Neutrophil (primary cell): ENCODE results near the gene CHIT1.
"Not testable (repeated sequence)": the region's sequence is repeated elsewhere in the genome, so short reads cannot be mapped to it uniquely, and the experiment has no call there.

Source experiments
- H3K27ac ChIP-seq: fragments of 200-600 bp; sonication (generic); 2 replicates; pipeline ENCODE4 v1.5.1; 2016; ENCODE audit warnings: mild to moderate bottlenecking, moderate library complexity
- H3K27me3 ChIP-seq: fragments of 200-600 bp; sonication (generic); 2 replicates; pipeline ENCODE4 v1.6.0; 2016; ENCODE audit warnings: mild to moderate bottlenecking
- H3K36me3 ChIP-seq: fragments of 200-600 bp; sonication (generic); 2 replicates; pipeline ENCODE4 v1.5.1; 2017
- H3K4me1 ChIP-seq, 2 experiments: fragments of 200-600 bp in 1 of 2; sonication (generic) in 1 of 2; 1 replicate in 1 of 2; 2 replicates in 1 of 2; pipeline versions ENCODE4 v1.5.1 to v1.6.1; 2013 to 2016; ENCODE audit warnings: low read depth in 1 of 2, low read length in 1 of 2, mild to moderate bottlenecking in 1 of 2, moderate library complexity in 1 of 2; ENCODE audit not compliant: control insufficient read depth in 1 of 2, insufficient read depth in 1 of 2
- H3K4me3 ChIP-seq, 2 experiments: fragments of 200-600 bp in 1 of 2; sonication (generic) in 1 of 2; 1 replicate in 1 of 2; 2 replicates in 1 of 2; pipeline ENCODE4 v1.5.1; 2013 to 2016; ENCODE audit warnings: low read depth in 1 of 2, low read length in 1 of 2, mild to moderate bottlenecking in 1 of 2, moderate library complexity in 1 of 2
- H3K9me3 ChIP-seq: fragments of 200-600 bp; sonication (generic); 2 replicates; pipeline ENCODE4 v1.5.1; 2016
- CTCF ChIP-seq: fragments of 200-600 bp; sonication (generic); IDR thresholded peaks from 2 replicates; pipeline ENCODE4 v1.5.1; 2016; ENCODE audit warnings: antibody characterized with exemption

The CHIT1 gene

GRCh38 chr1:203252678-203253077 lies 23.2 kb upstream of the CHIT1 start:
- H3K27me3 ChIP-seq = peaks cover 59% of the 10 kb centered on the region
- H3K4me1 ChIP-seq = no peaks in the 10 kb centered on the region
- no peaks in the 10 kb centered on the region for H3K36me3 ChIP-seq
- H3K27ac ChIP-seq = no peak overlapping the region
- TF ChIP-seq CTCF = no peak
- H3K9me3 ChIP-seq = no peaks in the 10 kb centered on the region
- H3K4me3 ChIP-seq = no peak overlapping the region

- H3K27ac ChIP-seq = no peak overlapping the region
- peaks cover 52% of the 10 kb centered on the region for H3K27me3 ChIP-seq
- H3K4me1 ChIP-seq = no peaks in the 10 kb centered on the region
- no peak overlapping the region for H3K4me3 ChIP-seq
- no peak for TF ChIP-seq CTCF
- no peaks in the 10 kb centered on the region for H3K9me3 ChIP-seq
- no peaks in the 10 kb centered on the region for H3K36me3 ChIP-seq
Measured at GRCh38 chr1:203251466-203251865, 22.0 kb upstream of the CHIT1 start.

- TF ChIP-seq CTCF = no peak
- Histone ChIP-seq H3K36me3 (no peaks in the 10 kb centered on the region), H3K9me3 (no peaks in the 10 kb centered on the region), H3K4me3 (no peak overlapping the region), H3K27ac (no peak overlapping the region), H3K27me3 (peaks cover 50% of the 10 kb centered on the region), H3K4me1 (no peaks in the 10 kb centered on the region)
Measured at GRCh38 chr1:203250911-203251310, 21.4 kb upstream of the CHIT1 start.

- no peaks in the 10 kb centered on the region for H3K9me3 ChIP-seq
- TF ChIP-seq CTCF = no peak
- H3K36me3 ChIP-seq = no peaks in the 10 kb centered on the region
- no peaks in the 10 kb centered on the region for H3K4me1 ChIP-seq
- peaks cover 22% of the 10 kb centered on the region for H3K27me3 ChIP-seq
- H3K4me3 ChIP-seq = no peak overlapping the region
- no peak overlapping the region for H3K27ac ChIP-seq
Measured at GRCh38 chr1:203244776-203245175, 15.3 kb upstream of the CHIT1 start.

- not testable (repeated sequence) for H3K4me1 ChIP-seq, H3K27ac ChIP-seq, H3K36me3 ChIP-seq, H3K9me3 ChIP-seq, H3K4me3 ChIP-seq
- H3K27me3 ChIP-seq = peaks cover 17% of the 10 kb centered on the region
Measured at GRCh38 chr1:203241708-203242107, 12.2 kb upstream of the CHIT1 start.

GRCh38 chr1:203239526-203240305 lies 10.2 kb upstream of the CHIT1 start:
- Histone ChIP-seq H3K4me3 (no peak overlapping the region), H3K27me3 (peaks cover 15% of the 10 kb centered on the region), H3K4me1 (no peaks in the 10 kb centered on the region), H3K9me3 (peaks cover 12% of the 10 kb centered on the region), H3K27ac (no peak overlapping the region), H3K36me3 (no peaks in the 10 kb centered on the region)
- TF ChIP-seq CTCF = no peak
